K562 (cell line): ENCODE data around the gene SOAT2. TPM values are rescaled to one million over a fixed set of nuclear protein-coding genes. Genes with fewer than 3 reads are reported as not detected.

Experiments
- DPF2 ChIP-seq: fragments of 450-650 bp; IDR thresholded peaks from 2 replicates; pipeline ENCODE4 v1.6.1; 2016
- HMG20A ChIP-seq: fragments of 450-650 bp; formaldehyde crosslinking; conservative IDR thresholded peaks from 2 replicates; pipeline ENCODE4 v1.4.0; 2020; ENCODE audit warnings: mild to moderate bottlenecking, mixed read lengths
- KDM5B ChIP-seq: fragments of 200-600 bp; sonication (generic); IDR thresholded peaks from 2 replicates; pipeline ENCODE4 v1.6.1; 2012; ENCODE audit warnings: low read depth, mild to moderate bottlenecking, moderate library complexity, low read length, control low read depth, inconsistent platforms; ENCODE audit not compliant: insufficient replicate concordance
- MITF ChIP-seq: IDR thresholded peaks from 2 replicates; pipeline ENCODE4 v1.6.1; 2014; ENCODE audit warnings: antibody characterized with exemption
- MNT ChIP-seq, 2 experiments: fragments of 450-650 bp; conservative IDR thresholded peaks; 2 replicates each; pipeline ENCODE4 v1.6.1; 2017; ENCODE audit warnings: mild to moderate bottlenecking in 2 of 2, moderate library complexity in 2 of 2
- NBN ChIP-seq: fragments of 450-650 bp; IDR thresholded peaks from 2 replicates; pipeline ENCODE4 v1.6.1; 2016; ENCODE audit warnings: low read depth, mild to moderate bottlenecking
- NR4A1 ChIP-seq, 2 experiments: fragments of 250-450 bp in 1 of 2; fragments of 450-650 bp in 1 of 2; sonication (Bioruptor Pico) in 1 of 2; IDR thresholded peaks; 2 replicates each; pipeline versions ENCODE4 v1.4.0 to v1.6.1; 2016 to 2020; ENCODE audit warnings: mild to moderate bottlenecking in 2 of 2, missing compliant biosample characterization in 1 of 2, missing genetic modification characterization in 1 of 2, moderate library complexity in 1 of 2
- SMAD1 ChIP-seq: fragments of 150-350 bp; IDR thresholded peaks from 2 replicates; pipeline ENCODE4 v1.6.1; 2014; ENCODE audit warnings: low read length, low read depth; ENCODE audit not compliant: partially characterized antibody
- SREBF1 ChIP-seq: fragments of 150-350 bp; IDR thresholded peaks from 2 replicates; pipeline ENCODE4 v1.6.1; 2014; ENCODE audit warnings: antibody characterized with exemption, low read depth, low read length, borderline replicate concordance
- WHSC1 ChIP-seq: IDR thresholded peaks from one replicate; pipeline ENCODE4 v1.6.1; 2012; ENCODE audit warnings: low read length, control low read depth, inconsistent platforms
- ZHX1 ChIP-seq: fragments of 150-350 bp; conservative IDR thresholded peaks from 2 replicates; pipeline ENCODE4 v1.6.1; 2014; ENCODE audit warnings: low read length
- ZNF354B ChIP-seq: fragments of 250-450 bp; sonication (Bioruptor Pico); IDR thresholded peaks from 2 replicates; pipeline ENCODE4 v1.4.0; 2020
- ZNF639 ChIP-seq, 2 experiments: fragments of 200-800 bp in 1 of 2; sonication (Bioruptor generic) in 1 of 2; sonication (generic) in 1 of 2; formaldehyde crosslinking in 1 of 2; IDR thresholded peaks in 1 of 2; conservative IDR thresholded peaks in 1 of 2; 2 replicates each; pipeline versions ENCODE4 v1.5.0 to v1.6.1; 2016 to 2020; ENCODE audit warnings: missing compliant biosample characterization in 1 of 2, missing genetic modification characterization in 1 of 2, missing genetic modification reagents in 1 of 2
- polyA plus RNA-seq, 8 experiments: library from polyadenylated mRNA; depleted of rRNA in 4 of 8; stranded (reverse) in 5 of 8; unstranded in 3 of 8; fragments of >200 nt; fragmentation: Nextera tagmentation in 2 of 8; fragmentation: Illumina TruSeq in 1 of 8; extraction: Ambion mirVana in 2 of 8; extraction: Trizol in 1 of 8; gene quantifications; 2 replicates each; pipeline versions ENCODE4 v1.2.1 to v1.2.3, GENCODE V29; 2011 to 2014; ENCODE audit warnings: inconsistent platforms in 1 of 8, missing spikeins in 1 of 8
- total RNA-seq, 7 experiments: library from RNA; depleted of rRNA in 6 of 7; stranded (reverse); fragments of >200 nt in 6 of 7; fragmentation: Illumina TruSeq in 2 of 7; extraction: Trizol in 2 of 7; gene quantifications; 2 replicates each; pipeline versions ENCODE4 v1.2.1 to v1.2.3, GENCODE V29; 2011 to 2021; ENCODE audit warnings: low replicate concordance in 1 of 7

SOAT2 gene
- total and polyA plus RNA-seq, 9 of the 15 experiments (the other 6 are each of a cell fraction or from before 2014, with no cell fraction given) = 0.04 TPM; not detected in 8

- TF ChIP-seq MNT (conservative IDR thresholded peaks at IDR 0.05) = 0 out of 4 replicates have a peak, but pooled peaks of 1 of the 2 experiments have one; percentile 49
- TF ChIP-seq DPF2 = peak; percentile 61
- TF ChIP-seq HMG20A (CRISPR knock-in tag) = no peak
- TF ChIP-seq ZNF354B (CRISPR knock-in tag) = no peak
- TF ChIP-seq SREBF1 = no peak
- no peak for TF ChIP-seq SMAD1
- TF ChIP-seq ZHX1 = no peak
- no peak for TF ChIP-seq WHSC1
- TF ChIP-seq MITF = no peak
- TF ChIP-seq KDM5B = no peak
- TF ChIP-seq NR4A1 (CRISPR knock-in tag; IDR thresholded peaks at IDR 0.05) = no peak
- no peak for TF ChIP-seq NR4A1 (tag; IDR thresholded peaks at IDR 0.05)
- no peak for TF ChIP-seq ZNF639 (CRISPR knock-in tag; conservative IDR thresholded peaks at IDR 0.05 in 1 of 2, IDR thresholded peaks at IDR 0.05 in 1 of 2)
- no peak for TF ChIP-seq NBN
Observed at GRCh38 chr12:53143355-53143754, 40.1 kb downstream of the SOAT2 start (continued).
